Activated CD8-positive, alpha-beta memory T cell treated with anti-CD3 and anti-CD28 coated beads for 24 hours (primary cell): ENCODE measurements around the gene ADGRG1.

Source experiments
- DNase-seq: peaks from one replicate; pipeline ENCODE4 v3.0.0-alpha.2; 2020

ADGRG1 gene

DNA sequence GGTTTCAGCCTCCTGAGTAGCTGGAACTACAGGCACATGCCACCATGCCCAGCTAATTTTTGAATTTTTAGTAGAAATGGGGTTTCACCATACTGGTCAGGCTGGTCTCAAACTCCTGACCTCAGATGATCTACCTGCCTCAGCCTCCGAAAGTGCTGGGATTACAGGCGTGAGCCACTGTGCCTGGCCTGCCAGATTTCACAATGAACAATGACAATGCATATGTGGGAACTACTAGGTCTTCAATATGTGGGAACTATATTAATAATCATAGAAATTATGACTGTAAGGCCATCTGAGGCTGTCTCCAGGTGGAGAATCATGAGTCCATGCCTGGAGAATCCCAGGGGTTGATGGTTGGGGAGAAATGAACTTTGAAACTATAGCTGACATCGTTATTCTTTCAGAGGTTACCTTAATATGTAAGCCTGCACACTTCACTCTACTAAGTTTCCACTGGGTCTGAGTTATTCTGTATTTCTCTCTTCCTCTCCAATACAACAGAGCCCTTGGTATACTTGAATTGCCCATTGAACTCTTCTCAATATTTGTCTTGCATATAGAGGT, 59.0 kb downstream of the ADGRG1 start:
- no peak for DNase-seq

DNA sequence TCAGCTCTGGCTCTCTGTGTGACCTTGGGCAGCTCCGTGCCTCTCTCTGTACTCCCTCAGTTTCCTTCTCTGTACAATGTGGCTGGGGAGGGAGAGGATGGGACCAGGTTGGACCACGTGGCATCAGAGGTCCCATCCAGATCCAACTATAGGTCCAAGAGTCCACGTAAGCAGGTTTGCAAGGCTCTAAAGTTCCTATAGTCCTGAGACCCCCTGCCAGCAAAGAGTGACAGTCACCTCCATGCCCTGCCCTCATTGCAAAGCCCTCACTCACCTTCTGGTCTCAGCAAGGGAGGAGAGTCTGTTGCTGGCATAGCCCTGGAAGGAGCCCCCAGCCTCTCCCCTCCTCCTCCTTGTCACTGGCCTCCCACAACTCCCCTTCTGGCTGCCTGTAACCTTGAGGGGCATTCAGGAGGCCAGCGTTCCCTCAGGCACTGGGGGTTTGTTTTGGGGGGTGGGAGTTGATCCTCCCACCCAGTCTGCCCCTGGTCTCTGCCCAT, 60.1 kb downstream of the ADGRG1 start:
- no peak for DNase-seq

GRCh38 chr16:57688987-57689761, 60.7 kb downstream of the ADGRG1 start:
- DNase-seq, result peak; percentile 61

DNA sequence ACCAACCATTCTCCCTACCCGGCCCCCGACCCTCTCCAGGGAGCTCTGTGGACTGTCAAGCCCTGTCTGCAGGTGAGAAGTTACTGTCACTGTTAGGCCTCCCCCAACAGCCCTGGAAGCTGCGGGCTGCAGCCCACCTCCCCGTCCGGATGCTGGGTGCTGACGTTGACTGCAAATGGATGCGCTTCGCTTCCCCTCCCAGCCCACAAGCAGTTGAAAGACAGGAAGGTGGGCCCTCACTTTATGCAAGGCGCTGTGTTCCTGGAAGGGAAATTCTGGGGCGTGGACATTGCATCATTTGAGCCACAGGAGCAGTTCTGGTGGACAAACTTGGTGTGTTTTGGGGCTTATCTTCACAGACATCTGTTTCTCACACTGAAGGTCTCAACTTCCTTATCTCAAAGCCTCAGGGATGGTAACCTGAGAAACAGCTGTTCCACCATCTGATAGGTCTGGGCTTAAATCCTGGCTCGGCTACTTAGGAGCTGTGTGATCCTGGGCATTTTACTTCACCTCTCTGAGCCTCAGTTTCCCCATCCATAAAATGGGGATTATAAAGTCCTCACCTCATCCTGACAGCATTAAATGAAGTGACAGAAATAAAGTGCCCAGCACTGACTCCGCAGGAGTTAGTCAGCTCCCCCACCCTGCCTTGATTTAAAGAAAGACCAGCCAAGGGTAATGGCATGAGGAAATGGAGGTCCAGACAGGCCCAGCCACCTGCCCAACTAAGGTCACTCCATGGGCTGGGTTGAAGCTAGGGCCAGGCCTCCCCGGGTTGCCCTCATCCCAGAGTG, 61.5 kb downstream of the ADGRG1 start:
- peak; percentile 80 for DNase-seq

DNA sequence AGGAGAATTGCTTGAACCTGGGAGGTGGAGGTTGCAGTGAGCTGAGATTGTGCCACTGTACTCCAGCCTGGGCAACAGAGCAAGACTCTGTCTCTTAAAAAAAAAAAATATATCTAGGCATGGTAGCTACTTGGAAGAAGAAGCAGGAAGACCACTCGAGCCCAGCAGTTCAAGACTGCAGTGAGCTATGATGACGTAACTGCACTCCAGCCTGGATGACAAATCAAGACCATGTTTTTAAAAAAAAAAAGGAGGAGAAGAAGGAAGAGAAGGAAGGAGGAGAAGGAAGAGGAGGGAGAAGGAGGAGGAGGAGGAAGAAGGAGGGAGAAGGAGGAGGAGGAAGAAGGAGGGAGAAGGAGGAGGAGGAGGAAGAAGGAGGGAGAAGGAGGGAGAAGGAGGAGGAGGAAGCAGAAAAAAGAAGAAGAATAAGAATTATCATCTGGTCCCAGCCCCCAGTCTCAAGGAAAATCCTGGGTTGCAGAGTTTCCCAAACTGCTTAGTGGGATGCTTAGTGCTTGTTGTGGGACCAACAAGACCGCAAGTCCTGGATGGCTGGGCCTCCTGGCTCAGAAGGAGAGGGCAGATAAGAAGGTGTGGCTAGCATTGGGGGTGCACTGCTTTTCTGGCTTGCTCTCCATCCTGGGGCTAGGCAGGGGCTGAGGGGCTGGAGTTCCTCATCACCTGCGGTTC, 62.5 kb downstream of the ADGRG1 start:
- DNase-seq, result no peak

GRCh38 chr16:57692636-57693035, 64.2 kb downstream of the ADGRG1 start:
- DNase-seq, result no peak

DNA sequence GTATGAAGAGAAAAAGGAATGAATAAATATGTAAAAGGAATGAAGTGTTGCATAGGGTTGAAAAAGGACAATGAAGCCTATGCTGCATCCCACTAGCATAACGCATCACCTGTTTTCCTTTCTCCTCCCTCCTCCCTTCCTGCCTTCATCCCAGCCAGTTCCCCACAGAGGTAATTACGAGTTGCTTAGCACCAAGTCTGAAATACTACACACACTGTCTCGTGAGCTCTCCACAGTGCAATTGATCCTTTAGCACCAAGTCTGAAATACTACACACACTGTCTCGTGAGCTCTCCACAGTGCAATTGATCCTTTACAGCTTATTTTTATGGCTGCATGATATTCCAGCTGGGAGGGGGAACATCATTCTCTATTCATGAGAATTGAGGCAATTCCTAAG, 65.1 kb downstream of the ADGRG1 start:
- no peak for DNase-seq

- no peak for DNase-seq
Observed at GRCh38 chr16:57694231-57694724, 65.8 kb downstream of the ADGRG1 start.

DNA sequence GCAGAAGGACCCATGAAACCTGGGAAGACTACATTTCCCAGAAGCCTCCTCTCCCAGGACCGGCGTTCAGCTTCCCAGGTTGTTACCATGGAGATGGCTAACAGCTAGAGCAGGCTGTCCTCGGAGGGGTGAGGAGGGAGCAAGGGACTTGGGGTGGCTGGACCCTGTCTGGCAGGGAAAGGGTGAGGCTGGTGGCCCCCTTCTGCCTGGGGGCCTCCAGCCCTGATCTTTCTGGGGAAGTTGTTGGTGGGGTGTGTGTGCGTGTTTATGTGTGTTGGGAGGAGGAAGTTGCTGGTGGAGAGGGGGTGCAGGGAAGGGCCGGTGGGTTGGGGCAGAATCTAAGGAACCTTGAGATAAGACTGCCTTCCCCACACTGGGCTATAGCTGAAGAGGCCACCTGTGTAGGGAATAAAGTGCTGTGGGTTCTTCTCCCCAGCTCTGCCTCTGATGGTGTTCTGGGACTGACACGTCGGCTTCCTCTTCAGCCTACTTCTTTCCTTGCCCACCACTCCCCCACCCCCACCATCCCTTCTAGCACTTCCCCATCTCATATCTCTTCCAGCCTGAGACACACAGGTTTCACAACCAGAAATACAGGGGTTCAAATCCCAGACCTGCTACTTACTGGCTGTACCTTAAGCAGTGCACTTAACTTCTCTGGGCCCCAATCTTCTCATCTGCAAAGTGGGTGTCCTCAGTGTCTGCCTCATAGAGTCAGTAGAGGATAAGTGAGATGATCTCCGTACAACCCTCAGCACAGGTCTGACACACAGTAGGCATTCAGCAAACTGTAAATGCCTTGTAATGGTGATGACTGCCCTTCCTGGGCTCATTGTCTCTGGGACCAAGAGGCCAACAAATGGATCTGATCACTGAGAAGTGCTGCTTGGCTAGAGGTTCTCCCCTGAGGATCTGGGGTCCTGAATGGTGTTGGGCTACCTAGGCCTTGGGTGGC, 66.6 kb downstream of the ADGRG1 start, which contains the start of gene DRC7:
Gene DRC7, plus strand, starts transcription at position 82 of the 955 bp plus-strand sequence. CDS start 3,144 bp downstream, outside the sequence.
- peak; percentile 58 for DNase-seq

DNA sequence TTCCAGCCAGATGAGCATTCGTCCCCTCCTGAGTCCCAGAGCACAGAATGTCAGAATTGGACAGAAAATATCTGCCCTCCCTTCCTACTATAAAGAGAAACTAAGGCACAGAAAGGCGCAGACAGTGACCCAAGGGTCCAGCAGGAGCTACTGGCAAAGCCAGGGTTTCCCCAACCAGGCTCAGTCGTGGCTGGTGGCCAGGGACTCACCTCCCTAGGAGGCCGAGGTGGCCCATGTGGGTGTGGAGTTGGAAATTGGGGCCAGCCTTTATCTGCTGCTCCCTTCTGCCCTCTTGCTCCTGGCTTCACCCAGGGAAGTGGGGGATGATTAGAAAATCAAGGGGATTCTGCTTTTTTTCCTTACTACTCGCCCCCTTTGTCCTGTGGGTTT, 67.2 kb downstream of the ADGRG1 start:
- no peak for DNase-seq

DNA sequence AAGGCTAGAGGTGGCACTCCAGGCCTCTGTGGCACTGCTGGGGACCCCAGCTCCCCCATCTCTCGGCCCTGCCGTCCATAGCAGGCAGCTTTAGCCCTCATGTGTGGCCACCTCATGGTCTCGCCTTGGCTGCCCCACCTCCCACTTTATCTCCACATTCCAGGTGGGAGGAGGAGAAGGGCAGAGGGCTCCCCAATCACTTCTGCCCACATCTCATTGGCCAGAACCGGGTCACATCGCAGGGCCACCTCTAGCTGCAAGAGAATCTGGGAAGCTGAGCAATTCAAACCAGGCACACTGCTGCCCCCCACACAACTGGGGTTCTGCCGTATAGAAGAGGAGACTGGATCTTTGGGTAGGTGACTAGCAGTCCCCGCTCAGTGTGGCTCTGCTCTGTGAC, 67.8 kb downstream of the ADGRG1 start:
- DNase-seq, result no peak

DNA sequence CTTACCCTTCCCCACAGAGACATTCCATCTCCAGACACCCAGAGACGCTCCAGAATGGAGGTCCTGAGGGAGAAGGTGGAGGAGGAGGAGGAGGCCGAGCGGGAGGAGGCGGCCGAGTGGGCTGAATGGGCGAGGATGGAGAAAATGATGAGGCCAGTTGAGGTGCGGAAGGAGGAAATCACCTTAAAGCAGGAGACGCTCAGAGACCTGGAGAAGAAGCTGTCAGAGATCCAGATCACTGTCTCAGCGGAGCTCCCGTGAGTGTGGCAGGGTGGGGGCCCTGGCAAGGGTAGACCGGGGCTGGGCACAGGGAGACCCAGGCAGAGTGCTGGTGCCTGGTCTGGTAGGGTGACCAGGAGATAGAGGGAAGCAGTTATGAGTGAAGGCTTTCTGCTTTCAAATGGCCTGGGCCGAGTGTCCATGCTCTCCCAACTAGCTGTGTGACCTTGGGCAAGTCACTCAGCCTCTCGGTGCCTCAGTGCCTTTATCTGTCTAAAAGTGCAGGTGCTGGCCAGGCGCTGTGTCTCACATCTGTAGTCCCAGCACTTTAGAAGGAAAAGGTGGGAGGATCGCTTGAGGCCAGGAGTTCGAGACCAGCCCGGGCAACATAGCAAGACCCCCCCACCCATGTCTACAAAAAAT, 69.6 kb downstream of the ADGRG1 start:
- DNase-seq, result no peak

DNA sequence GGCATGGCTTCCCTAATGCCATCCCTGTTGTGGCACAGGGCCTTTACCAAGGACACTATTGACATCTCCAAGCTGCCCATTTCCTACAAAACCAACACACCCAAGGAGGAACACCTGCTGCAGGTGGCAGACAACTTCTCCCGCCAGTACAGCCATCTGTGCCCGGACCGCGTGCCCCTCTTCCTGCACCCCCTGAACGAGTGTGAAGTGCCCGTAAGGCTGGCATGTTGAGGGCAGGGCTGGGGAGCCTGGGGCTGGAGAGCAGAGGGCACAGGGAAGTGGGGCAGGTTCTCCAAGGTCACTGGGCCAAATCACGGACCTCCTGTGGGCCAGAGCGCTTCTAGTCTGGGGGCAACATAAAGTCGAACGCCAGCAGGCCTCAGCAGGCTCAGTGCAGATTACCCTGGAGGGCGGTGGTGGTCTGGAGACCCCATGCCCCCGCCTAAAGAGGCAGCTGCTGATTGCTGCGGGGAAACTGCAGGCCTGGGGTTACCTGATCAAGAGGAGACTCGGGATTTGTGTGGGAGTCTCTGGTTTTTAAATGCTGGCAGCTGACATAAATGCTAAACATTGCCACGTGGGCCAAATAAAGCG, 70.5 kb downstream of the ADGRG1 start:
- DNase-seq, result no peak

DNA sequence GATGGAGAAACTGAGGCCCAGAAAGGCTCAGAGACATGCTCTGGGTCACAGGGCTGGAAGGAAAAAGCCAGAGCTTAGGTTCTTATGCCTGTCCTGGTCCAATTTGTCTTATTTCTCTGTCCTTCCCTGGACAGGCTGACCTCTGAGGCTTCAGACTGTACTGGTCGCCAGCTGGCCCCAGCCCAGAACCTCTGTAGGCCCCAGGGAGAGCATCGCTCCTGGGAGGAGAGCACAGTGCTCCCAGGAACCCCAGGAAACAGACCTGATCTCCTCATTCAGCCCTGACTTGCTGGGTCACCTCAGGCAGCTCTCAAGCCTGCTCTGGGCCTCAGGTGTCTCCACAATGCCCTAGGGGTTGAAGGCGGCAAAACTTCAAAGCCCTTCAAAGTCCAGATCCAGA, 71.1 kb downstream of the ADGRG1 start:
- DNase-seq, result no peak

- DNase-seq, result no peak
Observed at GRCh38 chr16:57699899-57700298, 71.5 kb downstream of the ADGRG1 start.

GRCh38 chr16:57700781-57701551, 72.5 kb downstream of the ADGRG1 start:
- DNase-seq, result no peak

DNA sequence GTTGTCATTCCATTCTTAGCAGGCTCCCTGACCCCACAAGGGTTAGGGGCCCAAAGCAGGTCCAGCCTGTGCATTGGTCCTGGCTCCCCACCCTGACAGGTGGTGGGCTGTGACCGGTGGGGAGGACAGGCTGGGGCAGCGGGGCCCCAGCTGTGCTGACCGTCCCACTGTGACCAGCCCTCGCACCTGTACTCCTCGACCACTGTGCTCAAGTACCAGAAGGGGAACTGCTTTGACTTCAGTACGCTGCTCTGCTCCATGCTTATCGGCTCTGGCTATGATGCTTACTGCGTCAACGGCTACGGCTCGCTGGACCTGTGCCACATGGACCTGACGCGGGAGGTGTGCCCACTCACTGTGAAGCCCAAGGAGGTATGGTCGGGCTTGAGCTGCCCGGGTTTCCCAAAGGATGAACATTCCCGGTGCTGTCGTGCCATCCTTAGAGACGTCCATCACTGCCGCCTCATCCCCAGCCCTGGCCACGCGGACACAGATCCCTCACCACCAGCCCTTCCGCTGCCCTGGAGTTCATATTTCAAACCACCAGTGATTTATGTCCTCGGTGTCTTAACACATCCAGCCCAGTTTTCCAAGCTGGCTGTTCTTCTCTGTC, 73.4 kb downstream of the ADGRG1 start:
- no peak for DNase-seq

DNA sequence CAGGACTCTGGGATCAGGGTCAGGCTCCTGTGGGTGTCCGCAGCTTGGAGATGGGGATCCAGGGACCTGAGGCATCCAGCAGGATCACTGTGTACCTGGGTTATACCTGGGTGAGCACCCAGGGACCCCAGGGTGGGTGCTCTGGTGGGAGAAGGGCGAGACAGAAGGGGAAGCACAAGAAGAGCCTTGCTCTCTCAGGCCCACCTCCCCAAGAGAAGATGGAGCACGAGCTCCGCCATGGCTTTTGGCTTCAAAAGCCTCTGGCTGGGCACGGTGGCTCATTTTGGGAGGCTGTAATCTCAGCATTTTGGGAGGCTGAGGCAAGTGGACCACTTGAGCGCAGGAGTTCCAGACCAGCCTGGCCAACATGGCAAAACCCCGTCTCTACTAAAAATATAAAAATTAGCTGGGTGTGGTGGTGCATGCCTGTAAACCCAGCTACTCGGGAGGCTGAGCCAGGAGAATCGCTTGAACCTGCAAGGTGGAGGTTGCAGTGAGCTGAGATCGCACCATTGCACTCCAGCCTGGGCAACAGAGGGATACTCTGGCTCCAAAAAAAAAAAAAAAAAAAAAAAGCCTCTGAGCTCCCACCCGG, 75.1 kb downstream of the ADGRG1 start:
- DNase-seq, result no peak
